Mesothelial cell of epicardium (in vitro differentiated cells): Measurements from ENCODE around the gene MAN1C1. TPM values are rescaled to one million over a fixed set of nuclear protein-coding genes. Genes with fewer than 3 reads are reported as not detected.

Experiments used
- DNase-seq, 2 experiments: peaks; one replicate each; pipeline ENCODE4 v3.0.0; 2021; ENCODE audit warnings: low spot score in 2 of 2; ENCODE audit not compliant: unreplicated experiment in 2 of 2
- H3K27ac Mint-ChIP-seq: 2 replicates; pipeline ENCODE4 v1.8.0; 2021; ENCODE audit warnings: mixed read lengths
- H3K27me3 Mint-ChIP-seq: 2 replicates; pipeline ENCODE4 v1.8.0; 2021; ENCODE audit warnings: low read depth, mixed read lengths
- H3K36me3 Mint-ChIP-seq: 2 replicates; pipeline ENCODE4 v1.8.0; 2021; ENCODE audit warnings: mixed read lengths
- H3K4me1 Mint-ChIP-seq: 2 replicates; pipeline ENCODE4 v1.8.0; 2021; ENCODE audit warnings: mixed read lengths
- H3K4me3 Mint-ChIP-seq: 2 replicates; pipeline ENCODE4 v1.8.0; 2021; ENCODE audit warnings: mild to moderate bottlenecking, moderate library complexity, mixed read lengths
- H3K9me3 Mint-ChIP-seq: 2 replicates; pipeline ENCODE4 v1.8.0; 2021; ENCODE audit warnings: mixed read lengths
- total RNA-seq: library from RNA; stranded (reverse); gene quantifications from 3 replicates; pipeline ENCODE4 v1.2.1, GENCODE V29; 2021
- TF ChIP-seq, protein P1 (sequence below): fragments of 200-600 bp; sonication (generic); IDR thresholded peaks from one replicate; pipeline ENCODE4 v1.5.0; 2021; ENCODE audit warnings: antibody characterized with exemption; ENCODE audit not compliant: unreplicated experiment

Gene MAN1C1
- total RNA-seq, 1 donor from 2014 or later: 3.2 TPM

DNA sequence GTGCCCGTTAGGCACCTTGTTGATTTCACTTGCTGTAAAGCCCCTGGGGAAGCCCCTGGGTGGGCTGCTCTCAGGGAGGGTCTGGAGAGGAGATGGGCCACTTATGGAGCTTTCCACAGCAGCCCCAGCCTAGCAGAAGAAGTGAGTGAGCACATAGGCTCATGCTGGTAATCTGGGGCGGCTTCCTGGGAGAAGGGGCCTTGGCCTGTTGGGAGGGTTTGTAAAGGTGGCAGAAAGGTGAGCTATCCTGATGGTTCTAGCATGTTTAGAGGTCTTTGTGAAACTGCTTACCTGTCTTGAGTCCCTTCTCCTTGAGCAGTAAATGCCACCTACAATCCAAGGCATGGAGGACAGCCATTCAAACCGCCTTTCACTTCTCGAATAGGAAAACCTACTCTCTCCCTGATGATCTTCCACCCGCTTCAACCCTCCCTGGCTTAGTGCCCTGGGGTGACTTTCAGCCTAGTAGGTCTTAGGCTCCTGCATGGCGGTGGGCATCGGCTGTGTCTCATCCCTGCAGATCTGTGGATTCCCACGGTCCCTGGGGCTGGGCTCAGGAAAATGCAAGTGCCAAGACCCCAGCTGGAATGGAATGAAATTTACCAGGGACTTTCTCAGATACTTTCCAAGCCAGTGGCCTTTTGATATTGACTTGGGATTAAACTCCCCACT is 95.8 kb downstream of the MAN1C1 start:
- H3K27ac Mint-ChIP-seq: no peak overlapping the region

DNA sequence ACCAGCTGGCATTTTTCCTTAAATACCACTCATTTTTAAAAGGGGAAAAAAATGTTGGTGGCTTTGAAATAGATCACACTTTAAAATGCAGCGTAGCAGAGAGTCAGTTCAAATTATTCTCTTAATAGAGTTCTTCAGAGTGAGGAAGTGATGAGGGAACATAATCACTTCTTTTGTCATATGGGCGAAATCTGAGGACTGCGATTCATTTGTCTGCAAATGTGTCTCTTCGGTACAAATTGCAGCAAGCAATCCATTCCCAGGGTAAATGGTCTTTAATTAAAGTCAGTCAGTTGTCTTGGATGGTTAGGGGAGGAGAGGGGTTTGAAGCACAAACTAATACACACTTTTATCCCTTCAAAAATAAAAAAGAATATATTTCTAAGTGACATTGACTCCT is 97.4 kb downstream of the MAN1C1 start:
- no peaks in the 10 kb centered on the region for H3K36me3 Mint-ChIP-seq
- TF ChIP-seq, protein P1, sequence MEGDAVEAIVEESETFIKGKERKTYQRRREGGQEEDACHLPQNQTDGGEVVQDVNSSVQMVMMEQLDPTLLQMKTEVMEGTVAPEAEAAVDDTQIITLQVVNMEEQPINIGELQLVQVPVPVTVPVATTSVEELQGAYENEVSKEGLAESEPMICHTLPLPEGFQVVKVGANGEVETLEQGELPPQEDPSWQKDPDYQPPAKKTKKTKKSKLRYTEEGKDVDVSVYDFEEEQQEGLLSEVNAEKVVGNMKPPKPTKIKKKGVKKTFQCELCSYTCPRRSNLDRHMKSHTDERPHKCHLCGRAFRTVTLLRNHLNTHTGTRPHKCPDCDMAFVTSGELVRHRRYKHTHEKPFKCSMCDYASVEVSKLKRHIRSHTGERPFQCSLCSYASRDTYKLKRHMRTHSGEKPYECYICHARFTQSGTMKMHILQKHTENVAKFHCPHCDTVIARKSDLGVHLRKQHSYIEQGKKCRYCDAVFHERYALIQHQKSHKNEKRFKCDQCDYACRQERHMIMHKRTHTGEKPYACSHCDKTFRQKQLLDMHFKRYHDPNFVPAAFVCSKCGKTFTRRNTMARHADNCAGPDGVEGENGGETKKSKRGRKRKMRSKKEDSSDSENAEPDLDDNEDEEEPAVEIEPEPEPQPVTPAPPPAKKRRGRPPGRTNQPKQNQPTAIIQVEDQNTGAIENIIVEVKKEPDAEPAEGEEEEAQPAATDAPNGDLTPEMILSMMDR: no peak
- no peak for DNase-seq
- no peak overlapping the region for H3K4me3 Mint-ChIP-seq
- H3K9me3 Mint-ChIP-seq: peaks cover 4% of the 10 kb centered on the region
- H3K27me3 Mint-ChIP-seq: peaks cover 7% of the 10 kb centered on the region
- H3K27ac Mint-ChIP-seq: no peak overlapping the region
- H3K4me1 Mint-ChIP-seq: peaks cover 25% of the 10 kb centered on the region

More for the DNA sequence above, 95.8 kb downstream of the MAN1C1 start:
- no peaks in the 10 kb centered on the region for H3K9me3 Mint-ChIP-seq
- no peaks in the 10 kb centered on the region for H3K36me3 Mint-ChIP-seq
- H3K4me3 Mint-ChIP-seq: no peak overlapping the region
- TF ChIP-seq, protein P1: no peak
- H3K27me3 Mint-ChIP-seq: peaks cover 2% of the 10 kb centered on the region
- H3K4me1 Mint-ChIP-seq: peaks cover 36% of the 10 kb centered on the region
- DNase-seq: no peak

DNA sequence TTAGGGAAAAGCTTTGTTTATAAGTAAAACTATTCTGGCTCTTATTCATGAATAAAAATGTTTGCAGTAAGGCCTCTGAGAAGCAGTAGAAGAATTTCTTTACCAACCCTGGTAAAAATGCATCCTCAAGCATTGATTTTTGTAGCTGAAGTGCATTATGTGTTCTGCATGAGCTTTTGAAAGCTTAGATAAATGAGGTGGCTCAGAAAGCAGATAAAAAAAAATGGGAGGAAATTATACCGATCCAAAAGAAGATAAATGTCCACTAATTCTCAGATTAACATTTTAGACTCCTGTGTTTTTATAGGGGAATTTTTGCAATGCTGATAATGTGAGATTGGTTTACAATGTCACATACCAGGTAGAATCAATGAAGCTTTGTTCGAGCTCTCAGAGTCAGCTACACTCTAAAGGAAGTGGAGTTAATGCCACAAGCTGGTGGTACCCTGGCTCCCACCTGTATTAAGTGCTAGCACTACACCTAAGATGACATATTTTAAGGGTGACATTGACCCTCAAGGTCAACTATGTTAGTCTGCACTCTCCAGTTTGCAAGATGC is 97.9 kb downstream of the MAN1C1 start:
- peaks cover 25% of the 10 kb centered on the region for H3K4me1 Mint-ChIP-seq
- H3K36me3 Mint-ChIP-seq: no peaks in the 10 kb centered on the region
- H3K9me3 Mint-ChIP-seq: peaks cover 4% of the 10 kb centered on the region
- TF ChIP-seq, protein P1: no peak
- no peak overlapping the region for H3K27ac Mint-ChIP-seq
- no peak overlapping the region for H3K4me3 Mint-ChIP-seq
- peaks cover 7% of the 10 kb centered on the region for H3K27me3 Mint-ChIP-seq
- no peak for DNase-seq

DNA sequence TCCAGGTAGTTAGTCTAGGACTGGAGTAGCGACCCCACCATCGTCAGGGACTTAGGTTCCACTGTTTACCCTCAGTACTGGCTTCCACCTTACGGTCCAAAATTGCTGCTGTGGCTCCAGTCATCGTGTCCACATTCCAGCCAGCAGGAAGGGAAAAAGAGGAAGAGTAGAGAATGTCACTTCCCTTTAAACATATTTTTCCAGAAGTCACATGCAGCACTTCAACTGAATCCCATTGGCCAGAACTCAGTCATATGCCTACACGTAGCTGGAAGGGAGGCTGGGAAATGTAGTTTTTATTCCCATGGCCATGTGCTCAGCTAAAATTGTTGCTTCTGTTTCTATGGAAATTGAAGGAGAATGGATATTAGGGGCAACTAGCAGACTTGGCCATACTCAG is 99.3 kb downstream of the MAN1C1 start:
- peaks cover 25% of the 10 kb centered on the region for H3K4me1 Mint-ChIP-seq
- no peaks in the 10 kb centered on the region for H3K36me3 Mint-ChIP-seq
- no peak overlapping the region for H3K4me3 Mint-ChIP-seq
- TF ChIP-seq, protein P1: no peak
- H3K9me3 Mint-ChIP-seq: peaks cover 4% of the 10 kb centered on the region
- DNase-seq: no peak
- H3K27me3 Mint-ChIP-seq: peaks cover 10% of the 10 kb centered on the region
- no peak overlapping the region for H3K27ac Mint-ChIP-seq

DNA sequence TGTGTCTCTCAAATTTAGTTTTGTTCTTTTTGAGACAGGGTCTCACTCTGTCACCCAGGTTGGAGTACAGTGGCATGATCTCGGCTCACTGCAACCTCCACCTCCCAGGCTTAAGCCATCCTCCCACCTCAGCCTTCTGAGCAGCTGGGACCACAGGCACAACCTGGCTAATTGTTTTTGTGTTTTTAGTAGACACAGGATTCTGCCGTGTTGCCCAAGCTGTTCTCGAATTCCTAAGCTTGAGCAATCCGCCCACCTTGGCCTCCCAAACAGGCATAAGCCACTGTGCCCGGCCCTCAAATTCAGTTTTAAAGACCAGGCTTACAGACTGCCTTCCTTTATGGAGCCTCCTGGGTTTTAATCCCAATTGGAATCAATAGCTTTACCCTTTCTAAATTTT is 99.7 kb downstream of the MAN1C1 start:
- no peak for DNase-seq
- Mint-ChIP-seq H3K4me3 (no peak overlapping the region), H3K27me3 (peaks cover 10% of the 10 kb centered on the region), H3K9me3 (peaks cover 4% of the 10 kb centered on the region), H3K27ac (no peak overlapping the region), H3K4me1 (peaks cover 24% of the 10 kb centered on the region), H3K36me3 (no peaks in the 10 kb centered on the region)
- TF ChIP-seq, protein P1: no peak
